Thyroid gland (tissue), 4 donors: Measurements from ENCODE around the gene SLF1. TPM values are rescaled to one million over a fixed set of nuclear protein-coding genes. Genes with fewer than 3 reads are reported as not detected.
A peak's percentile ranks its signal among the peaks of the same experiment; 100 is the strongest.

Experiments used
- DNase-seq, 2 donors: peaks; one replicate each; pipeline ENCODE4 v3.0.0-alpha.2; 2019
- H3K27ac ChIP-seq, 3 donors: fragments of 200-600 bp; sonication (generic); 1 replicate in 2 of 3; 2 replicates in 1 of 3; pipeline ENCODE4 v1.5.1; 2016 to 2019; ENCODE audit warnings: mild to moderate bottlenecking in 1 of 3, moderate library complexity in 1 of 3
- H3K27me3 ChIP-seq: fragments of 200-600 bp; sonication (generic); one replicate; pipeline ENCODE4 v1.5.1; 2019
- H3K36me3 ChIP-seq, 2 donors: fragments of 200-600 bp; sonication (generic); one replicate each; pipeline ENCODE4 v1.5.1; 2016 to 2019
- H3K4me1 ChIP-seq, 2 donors: fragments of 200-600 bp; sonication (generic); one replicate each; pipeline ENCODE4 v1.5.1; 2017 to 2019
- H3K4me3 ChIP-seq, 3 donors: fragments of 200-600 bp; sonication (generic); replicated peaks in 1 of 3; 1 replicate in 2 of 3; 2 replicates in 1 of 3; pipeline ENCODE4 v1.5.1; 2016; ENCODE audit warnings: mild to moderate bottlenecking in 1 of 3
- H3K9me3 ChIP-seq: fragments of 200-600 bp; sonication (generic); one replicate; pipeline ENCODE4 v1.5.1; 2017
- POLR2A ChIP-seq, 2 donors: fragments of 450-650 bp; IDR thresholded peaks; one replicate each; pipeline ENCODE4 v1.6.1; 2017; ENCODE audit warnings: antibody characterized with exemption in 2 of 2, mild to moderate bottlenecking in 2 of 2, moderate library complexity in 1 of 2
- WGBS, 2 donors: methylation state at CpG; one replicate each; pipeline ENCODE4 v1.1.5; 2017; 5-methylcytosine and 5-hydroxymethylcytosine counted together
- intact Hi-C: fragments of 100-400 bp; cut with DNase I; formaldehyde crosslinking; loops from one replicate; pipeline ENCODE4 v1.15.1; 2023
- total RNA-seq, 4 donors: library from RNA; depleted of rRNA; stranded (reverse); fragments of >200 nt; gene quantifications; one replicate each; pipeline ENCODE4 v1.2.3, GENCODE V29; 2016
- TF ChIP-seq, protein P1 (sequence below), 6 experiments: fragments of 200-600 bp in 3 of 6; fragments of 450-650 bp in 3 of 6; sonication (generic) in 3 of 6; IDR thresholded peaks; one replicate each; pipeline ENCODE4 v1.5.1; 2016 to 2019; ENCODE audit warnings: antibody characterized with exemption in 6 of 6, mild to moderate bottlenecking in 2 of 6, inconsistent platforms in 1 of 6, moderate library complexity in 1 of 6

Gene SLF1
- total RNA-seq, 4 donors from 2014 or later = 5.6 to 17.4 (median 9.0) TPM

GRCh38 chr5:94595281-94595840, 23.1 kb upstream of the SLF1 start:
- Histone ChIP-seq H3K4me1 (no peaks in the 10 kb centered on the region), H3K27me3 (no peaks in the 10 kb centered on the region), H3K27ac (no peak overlapping the region), H3K36me3 (no peaks in the 10 kb centered on the region), H3K9me3 (no peaks in the 10 kb centered on the region), H3K4me3 (no peak overlapping the region)
- DNase-seq = no peak
- TF ChIP-seq, protein P1, sequence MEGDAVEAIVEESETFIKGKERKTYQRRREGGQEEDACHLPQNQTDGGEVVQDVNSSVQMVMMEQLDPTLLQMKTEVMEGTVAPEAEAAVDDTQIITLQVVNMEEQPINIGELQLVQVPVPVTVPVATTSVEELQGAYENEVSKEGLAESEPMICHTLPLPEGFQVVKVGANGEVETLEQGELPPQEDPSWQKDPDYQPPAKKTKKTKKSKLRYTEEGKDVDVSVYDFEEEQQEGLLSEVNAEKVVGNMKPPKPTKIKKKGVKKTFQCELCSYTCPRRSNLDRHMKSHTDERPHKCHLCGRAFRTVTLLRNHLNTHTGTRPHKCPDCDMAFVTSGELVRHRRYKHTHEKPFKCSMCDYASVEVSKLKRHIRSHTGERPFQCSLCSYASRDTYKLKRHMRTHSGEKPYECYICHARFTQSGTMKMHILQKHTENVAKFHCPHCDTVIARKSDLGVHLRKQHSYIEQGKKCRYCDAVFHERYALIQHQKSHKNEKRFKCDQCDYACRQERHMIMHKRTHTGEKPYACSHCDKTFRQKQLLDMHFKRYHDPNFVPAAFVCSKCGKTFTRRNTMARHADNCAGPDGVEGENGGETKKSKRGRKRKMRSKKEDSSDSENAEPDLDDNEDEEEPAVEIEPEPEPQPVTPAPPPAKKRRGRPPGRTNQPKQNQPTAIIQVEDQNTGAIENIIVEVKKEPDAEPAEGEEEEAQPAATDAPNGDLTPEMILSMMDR (IDR thresholded peaks at IDR 0.05) = no peak
- no peak for TF ChIP-seq POLR2A (IDR thresholded peaks at IDR 0.05)
- WGBS, 2 donors = 96 to 97% methylated on average over 7 of the region's 7 CpGs
- intact Hi-C loops = no loop called here

GRCh38 chr5:94613583-94613982, 4.9 kb upstream of the SLF1 start:
- WGBS, 2 donors = 58 to 65% methylated on average over 2 of the region's 2 CpGs
- Histone ChIP-seq H3K36me3 (no peaks in the 10 kb centered on the region), H3K4me3 (no peak overlapping the region), H3K9me3 (no peaks in the 10 kb centered on the region), H3K27me3 (no peaks in the 10 kb centered on the region), H3K4me1 (peaks cover 6% of the 10 kb centered on the region in 2 donors), H3K27ac (no peak overlapping the region)
- TF ChIP-seq, protein P1 (IDR thresholded peaks at IDR 0.05) = peak in 1 of 6 experiments; percentile 4
- TF ChIP-seq POLR2A (IDR thresholded peaks at IDR 0.05) = no peak
- intact Hi-C loops = no loop called here
- no peak for DNase-seq

DNA sequence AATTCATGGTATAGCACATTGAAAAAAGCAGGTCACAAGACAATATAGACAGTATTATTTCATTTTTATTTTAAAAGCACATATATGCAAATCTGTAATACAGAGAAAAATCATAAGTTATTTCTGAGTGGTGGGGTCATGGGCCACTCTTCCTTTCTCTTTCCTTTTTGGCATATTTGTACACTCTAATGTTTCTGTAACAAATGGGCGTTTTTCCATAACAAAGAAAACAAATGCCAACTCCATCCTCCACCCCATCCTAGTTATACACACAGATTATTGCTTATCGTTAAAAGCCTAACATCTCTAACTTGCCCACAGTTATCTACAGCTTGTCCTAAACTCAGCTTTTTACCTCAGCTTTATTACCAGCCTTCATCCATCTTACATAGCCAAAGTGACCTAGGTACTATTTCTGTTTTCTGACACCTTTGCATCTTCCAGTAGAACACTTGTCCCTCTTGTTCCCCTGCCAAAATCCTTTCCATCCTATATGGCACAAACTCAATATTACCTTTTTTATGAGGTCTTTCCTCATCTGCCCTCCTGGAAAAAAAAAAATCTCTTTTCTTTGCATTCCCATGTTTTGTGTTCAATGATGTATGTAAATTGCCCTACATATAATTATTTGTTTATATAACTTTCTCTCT, 4.2 kb upstream of the SLF1 start:
- DNase-seq = no peak
- 82 to 84% methylated on average over 2 of the region's 2 CpGs for WGBS, 2 donors
- no peak for TF ChIP-seq POLR2A (IDR thresholded peaks at IDR 0.05)
- TF ChIP-seq, protein P1 (IDR thresholded peaks at IDR 0.05) = no peak
- no peaks in the 10 kb centered on the region for H3K36me3 ChIP-seq
- H3K4me1 ChIP-seq = peaks cover 6 to 9% of the 10 kb centered on the region in 2 donors
- no peaks in the 10 kb centered on the region for H3K27me3 ChIP-seq
- H3K4me3 ChIP-seq = no peak overlapping the region
- H3K9me3 ChIP-seq = no peaks in the 10 kb centered on the region
- H3K27ac ChIP-seq = no peak overlapping the region
- intact Hi-C loops = no loop called here

GRCh38 chr5:94615862-94616261, 2.6 kb upstream of the SLF1 start:
- Histone ChIP-seq H3K27me3 (no peaks in the 10 kb centered on the region), H3K36me3 (no peaks in the 10 kb centered on the region), H3K27ac (no peak overlapping the region), H3K9me3 (no peaks in the 10 kb centered on the region), H3K4me3 (no peak overlapping the region), H3K4me1 (peaks cover 6 to 15% of the 10 kb centered on the region in 2 donors)
- intact Hi-C loops = no loop called here
- 96 to 98% methylated on average over 3 of the region's 3 CpGs for WGBS, 2 donors
- no peak for DNase-seq
- no peak for TF ChIP-seq POLR2A (IDR thresholded peaks at IDR 0.05)
- TF ChIP-seq, protein P1 (IDR thresholded peaks at IDR 0.05) = no peak

DNA sequence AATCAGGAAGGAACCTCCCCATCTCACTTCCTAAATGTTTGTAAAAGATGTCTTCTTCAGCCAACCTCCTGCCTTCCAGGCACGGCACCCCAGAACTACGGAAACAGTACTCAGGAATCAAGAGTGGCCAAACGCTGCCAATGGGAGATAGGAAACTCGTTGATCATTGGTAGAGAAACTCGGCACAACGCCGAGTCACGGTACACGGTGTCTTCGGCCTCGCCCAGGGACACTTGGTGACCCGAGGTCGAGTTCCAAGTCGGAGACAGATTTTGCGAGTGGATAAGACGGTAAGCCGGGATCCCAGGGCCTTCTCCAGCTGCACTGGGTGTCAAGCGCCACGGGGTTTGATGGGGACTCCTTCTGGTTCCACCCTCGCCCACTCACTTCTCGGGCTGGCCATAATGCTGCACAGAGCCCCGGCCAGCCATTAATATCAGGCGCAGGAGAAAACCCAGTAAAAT, 408 bp upstream of the SLF1 start:
- TF ChIP-seq, protein P1 (IDR thresholded peaks at IDR 0.05) = no peak
- no peak for TF ChIP-seq POLR2A (IDR thresholded peaks at IDR 0.05)
- H3K9me3 ChIP-seq = no peaks in the 10 kb centered on the region
- peaks cover 6 to 15% of the 10 kb centered on the region in 2 donors for H3K4me1 ChIP-seq
- H3K4me3 ChIP-seq = peak overlapping the region; percentile 63 to 90 (median 67)
- no peaks in the 10 kb centered on the region for H3K27me3 ChIP-seq
- 0 to 1% methylated on average over 5 to 19 of the region's 23 CpGs for WGBS, 2 donors
- peak overlapping the region; percentile 12 to 71 (median 67) for H3K27ac ChIP-seq
- DNase-seq = peak; percentile 87 to 89
- no peaks in the 10 kb centered on the region for H3K36me3 ChIP-seq
- intact Hi-C loops = no loop called here
